G401 (cell line): ENCODE data around the gene SLC35F3. TPM values are rescaled to one million over a fixed set of nuclear protein-coding genes. Genes with fewer than 3 reads are reported as not detected.
A peak's percentile ranks its signal among the peaks of the same experiment; 100 is the strongest.

Experiments
- DNase-seq: peaks from one replicate; pipeline ENCODE4 v3.0.0-alpha.2; 2015; ENCODE audit warnings: low spot score
- in situ Hi-C: cut with HindIII; loops from 2 replicates; pipeline ENCODE4 v1.10.0; 2016; ENCODE audit warnings: low sequenced_read_pairs, mixed read lengths
- total RNA-seq: library from RNA; depleted of rRNA; stranded (reverse); fragments of >200 nt; shearing (Covaris generic); gene quantifications from 2 replicates; pipeline ENCODE4 v1.2.3, GENCODE V29; 2014

SLC35F3 gene
- total RNA-seq, 1 experiment from 2014 or later: not detected

DNA sequence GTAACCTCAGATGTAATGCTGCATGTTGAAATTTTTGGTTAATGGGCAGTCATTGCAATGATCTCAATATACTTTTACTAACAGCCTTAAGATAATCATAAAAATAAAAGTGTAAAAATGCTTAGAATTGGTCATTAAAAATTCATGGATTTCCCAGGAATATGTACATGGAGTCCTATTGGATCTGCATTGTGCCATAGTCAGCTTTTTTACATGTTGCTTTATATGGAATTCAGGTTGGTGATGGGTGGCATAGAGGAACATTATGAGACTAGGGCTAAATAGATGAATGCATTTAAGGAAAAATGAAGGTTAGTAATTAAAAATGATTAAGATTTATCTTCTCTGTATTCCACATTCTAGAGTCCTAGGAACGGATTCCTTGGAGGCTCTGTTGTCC, 103.2 kb downstream of the SLC35F3 start:
- DNase-seq: no peak
- in situ Hi-C loops: no loop called here

DNA sequence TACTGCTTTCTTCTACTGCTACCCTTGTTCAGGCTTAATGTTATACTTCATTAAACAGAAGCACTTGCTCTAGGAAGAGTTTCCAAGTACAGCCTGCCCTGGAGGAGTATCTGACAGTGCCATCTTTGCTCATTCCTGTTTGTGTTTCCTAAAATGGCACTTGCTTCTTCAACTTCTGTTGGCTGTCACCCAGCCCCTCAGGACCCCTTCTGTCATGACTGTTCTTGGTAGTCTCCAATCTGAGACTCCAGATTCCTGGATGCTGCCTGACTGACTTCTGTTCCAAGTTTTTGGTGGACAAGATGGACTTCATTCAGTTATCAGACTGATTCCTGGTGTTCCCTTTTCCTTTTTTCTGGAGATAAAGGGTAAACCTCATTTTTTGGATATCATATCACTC, 104.1 kb downstream of the SLC35F3 start:
- in situ Hi-C loops: no loop called here

GRCh38 chr1:234009668-234010067, 105.2 kb downstream of the SLC35F3 start:
- no peak for DNase-seq
- in situ Hi-C loops: no loop called here

More for the DNA sequence above, 104.1 kb downstream of the SLC35F3 start:
- no peak for DNase-seq

GRCh38 chr1:234014208-234014607, 109.7 kb downstream of the SLC35F3 start:
- DNase-seq: no peak
- in situ Hi-C loops: no loop called here

GRCh38 chr1:234018816-234019215, 114.3 kb downstream of the SLC35F3 start:
- in situ Hi-C loops: no loop called here
- no peak for DNase-seq

- in situ Hi-C loops: no loop called here
Observed at GRCh38 chr1:234019387-234019786, 114.9 kb downstream of the SLC35F3 start.

GRCh38 chr1:234022302-234022701, 117.8 kb downstream of the SLC35F3 start:
- no peak for DNase-seq
- in situ Hi-C loops: no loop called here

More at GRCh38 chr1:234019387-234019786, 114.9 kb downstream of the SLC35F3 start:
- DNase-seq: no peak

DNA sequence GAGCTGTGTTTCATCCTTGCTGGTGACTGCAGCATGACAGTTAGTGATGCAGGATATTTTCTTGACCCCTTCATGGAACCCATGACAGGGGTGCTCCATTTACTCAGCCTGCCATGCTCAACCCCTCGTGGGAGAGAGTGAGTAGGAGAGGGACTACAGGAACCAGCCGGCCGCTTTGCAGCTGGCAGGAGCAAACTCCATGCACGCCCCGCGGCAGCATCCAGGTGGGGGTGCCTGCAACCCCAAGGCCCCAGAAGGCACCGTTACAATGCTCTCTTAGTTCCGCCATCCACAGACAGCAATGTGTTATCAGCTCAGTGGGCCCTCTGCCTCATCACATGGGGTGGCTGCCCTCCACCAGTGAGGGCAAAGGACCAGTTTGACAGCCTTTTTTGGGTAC, 135.1 kb downstream of the SLC35F3 start:
- DNase-seq: no peak
- in situ Hi-C loops: no loop called here

DNA sequence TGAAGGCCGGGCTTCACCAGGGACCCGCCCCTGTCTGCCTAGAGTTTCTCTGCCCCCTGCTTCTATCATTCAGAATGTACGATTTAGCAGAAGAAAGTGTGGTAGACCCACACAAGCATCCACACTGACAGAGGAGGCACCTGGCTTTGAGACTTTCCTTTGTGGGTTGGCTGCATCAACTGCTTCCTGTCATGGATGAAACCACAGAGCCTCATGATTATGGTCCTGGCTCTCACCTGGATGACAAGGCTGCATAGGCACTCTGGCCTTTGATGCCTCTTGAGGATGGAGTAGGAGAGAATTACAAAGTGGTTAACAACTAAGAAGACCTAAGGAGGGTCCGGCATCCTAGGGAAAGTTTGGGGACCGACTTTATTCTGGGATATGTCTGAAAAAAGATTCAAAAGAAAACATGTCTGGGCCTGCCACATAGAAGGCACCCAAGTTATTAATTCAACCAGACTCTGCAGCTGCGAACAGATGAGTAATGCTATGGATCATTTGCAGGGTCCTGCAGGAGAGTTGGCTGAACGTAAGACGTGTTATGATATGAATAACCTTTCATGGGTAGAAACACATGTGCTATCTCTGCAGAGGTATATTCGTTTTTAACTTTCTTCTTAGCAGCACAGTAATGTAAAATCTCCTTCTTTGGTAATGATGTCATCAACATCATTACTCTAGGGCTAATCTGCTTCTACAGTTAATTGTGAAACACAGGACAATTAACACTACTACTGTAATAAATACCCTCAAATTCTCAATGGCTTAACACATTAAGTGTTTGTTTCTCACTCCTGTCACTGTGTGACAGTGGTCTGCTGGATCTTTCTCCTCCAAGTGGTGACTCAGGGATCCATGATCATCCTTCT, 136.2 kb downstream of the SLC35F3 start:
- in situ Hi-C loops: no loop called here
- no peak for DNase-seq

- in situ Hi-C loops: no loop called here
- DNase-seq: no peak
Observed at GRCh38 chr1:234044079-234044478, 139.6 kb downstream of the SLC35F3 start.

DNA sequence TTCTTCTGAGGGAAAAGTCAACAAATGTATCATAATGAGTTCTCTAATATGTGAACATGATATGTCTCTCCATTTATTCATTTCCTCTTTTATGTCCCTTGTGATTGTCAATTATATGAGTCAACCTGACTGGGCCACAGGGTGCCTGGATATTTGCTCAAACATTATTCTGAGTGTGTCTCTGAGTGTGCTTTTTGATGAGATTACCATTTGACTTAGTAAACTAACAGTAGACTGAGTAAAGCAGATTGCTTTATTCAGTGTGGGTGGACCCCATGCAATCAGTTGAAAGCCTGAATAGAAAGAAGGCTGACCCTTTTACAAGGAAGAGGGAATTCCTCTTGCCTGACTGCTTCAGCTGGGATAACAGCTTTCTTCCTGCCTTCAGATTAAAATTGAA, 142.6 kb downstream of the SLC35F3 start:
- DNase-seq: no peak
- in situ Hi-C loops: no loop called here

- in situ Hi-C loops: no loop called here
Observed at GRCh38 chr1:234062166-234062565, 157.7 kb downstream of the SLC35F3 start.

DNA sequence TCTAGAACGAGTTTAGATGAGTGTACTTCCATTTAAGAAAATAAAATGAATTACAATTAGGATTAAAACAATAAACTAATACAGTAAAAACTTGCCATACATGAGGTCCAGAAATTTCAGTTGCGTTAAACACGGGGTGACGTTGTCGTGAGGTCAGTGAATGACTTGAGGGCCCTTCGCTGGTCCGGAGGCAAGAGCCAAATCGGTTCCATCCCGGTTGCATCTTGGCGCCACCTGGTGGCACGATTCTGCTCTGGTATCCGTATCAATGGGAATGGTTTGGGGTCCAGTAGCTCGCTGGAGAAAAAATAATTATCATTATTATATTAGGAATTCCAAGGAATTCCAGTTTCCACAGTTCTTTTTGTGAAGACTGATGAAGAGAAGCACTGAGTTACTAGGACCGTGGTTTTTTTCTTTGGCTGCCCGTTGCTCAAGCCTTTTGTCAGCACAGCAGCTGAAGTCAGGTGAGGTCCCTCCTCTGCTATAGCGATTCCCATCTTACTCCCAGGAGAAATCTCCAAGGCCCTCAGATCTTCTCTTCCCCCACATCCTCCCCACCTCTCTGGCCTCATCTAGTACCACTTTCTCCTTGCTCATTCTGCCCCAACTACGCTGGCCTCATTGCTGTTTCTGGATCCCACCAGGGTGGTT, 161.4 kb downstream of the SLC35F3 start:
- in situ Hi-C loops: no loop called here
- peak; percentile 80 for DNase-seq

More at GRCh38 chr1:234062166-234062565, 157.7 kb downstream of the SLC35F3 start:
- no peak for DNase-seq

- in situ Hi-C loops: no loop called here
- no peak for DNase-seq
Observed at GRCh38 chr1:234067581-234068337, 163.3 kb downstream of the SLC35F3 start.

DNA sequence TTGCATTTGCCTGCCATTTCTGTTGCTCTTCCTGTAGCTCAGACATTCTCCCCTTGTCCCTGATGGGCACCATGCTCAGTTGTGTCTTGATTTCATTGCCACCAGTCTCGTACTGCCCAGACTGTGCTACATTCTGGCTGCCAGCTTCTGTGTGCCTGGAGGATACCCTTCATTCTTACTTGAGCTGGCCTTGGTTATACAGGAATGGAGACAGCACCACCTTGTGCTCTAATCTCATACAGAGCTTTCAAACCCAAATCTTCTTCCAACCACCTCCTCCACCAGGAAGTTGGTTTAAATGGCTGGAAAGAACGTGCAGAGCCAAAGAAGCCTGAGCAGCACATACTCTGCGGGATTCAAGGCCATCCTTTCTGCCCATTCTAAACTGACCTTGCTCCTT, 165.3 kb downstream of the SLC35F3 start:
- in situ Hi-C loops: no loop called here
- peak; percentile 73 for DNase-seq

DNA sequence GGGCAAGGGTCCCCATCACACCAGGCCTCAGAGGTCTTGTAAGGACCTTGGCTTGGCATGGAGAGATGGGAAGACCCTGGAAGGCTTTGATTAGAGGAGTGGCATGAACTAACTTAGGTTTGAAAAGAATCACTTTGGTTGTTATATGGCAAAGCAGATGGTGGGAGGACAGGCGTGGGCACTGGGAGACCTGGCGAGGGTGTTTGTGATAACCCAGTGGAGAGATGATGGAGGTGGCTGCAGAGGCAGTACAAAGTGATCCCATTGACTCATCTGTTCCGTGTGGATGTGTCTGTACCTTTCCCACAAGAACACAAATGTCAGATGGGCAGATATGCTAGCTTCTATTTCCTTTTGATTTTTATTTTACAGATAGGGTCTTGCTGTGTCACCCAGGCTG, 168.3 kb downstream of the SLC35F3 start:
- DNase-seq: no peak
- in situ Hi-C loops: no loop called here

DNA sequence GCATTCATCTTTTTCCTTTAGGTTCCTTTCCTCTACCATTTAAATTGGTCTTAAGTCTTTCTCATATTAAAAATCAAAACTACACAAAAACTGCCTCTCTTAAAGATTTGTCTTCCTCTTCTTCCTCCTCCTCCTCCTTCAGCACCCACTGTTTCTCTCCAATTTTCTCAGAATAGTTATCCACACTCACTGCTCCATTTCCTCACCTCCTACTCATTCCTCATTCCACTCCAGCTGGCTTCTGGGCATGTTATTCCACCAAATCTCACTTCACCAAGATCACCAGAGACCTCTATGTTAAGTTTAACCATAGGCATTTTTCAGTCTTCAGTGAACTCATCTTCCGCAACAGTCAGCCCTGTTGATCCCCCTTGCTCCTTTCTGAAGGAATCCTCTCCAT, 173.7 kb downstream of the SLC35F3 start:
- no peak for DNase-seq
- in situ Hi-C loops: no loop called here

GRCh38 chr1:234079896-234080295, 175.4 kb downstream of the SLC35F3 start:
- in situ Hi-C loops: no loop called here
- DNase-seq: no peak

DNA sequence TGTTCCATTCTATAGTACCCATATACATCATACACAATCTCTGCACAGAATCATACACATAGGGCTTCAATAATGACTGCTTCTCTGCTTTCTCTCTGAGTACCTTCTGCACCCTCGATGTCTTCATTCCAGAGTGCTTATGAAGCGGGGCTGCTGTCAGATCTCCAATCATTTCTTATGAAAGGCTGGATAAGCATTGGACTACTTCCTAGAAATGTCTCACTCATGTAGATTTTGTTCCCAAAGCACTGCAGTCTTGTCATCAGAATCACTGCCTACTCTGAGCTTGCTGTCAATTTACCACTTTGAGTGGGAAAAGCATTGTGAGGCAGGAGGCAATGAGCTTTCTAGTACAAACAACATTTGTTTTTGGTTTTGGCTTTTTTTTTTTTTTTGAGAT, 179.0 kb downstream of the SLC35F3 start:
- no peak for DNase-seq
- in situ Hi-C loops: no loop called here

- in situ Hi-C loops: no loop called here
- no peak for DNase-seq
Observed at GRCh38 chr1:234089396-234089795, 184.9 kb downstream of the SLC35F3 start.
